HS-5 (cell line): ENCODE measurements around the gene APBA2.
"Not testable (repeated sequence)": the region's sequence is repeated elsewhere in the genome, so short reads cannot be mapped to it uniquely, and the experiment has no call there.

Experiments used
- DNase-seq: peaks from one replicate; pipeline ENCODE4 v3.0.0-alpha.2; 2012; ENCODE audit warnings: low read depth

Gene APBA2

GRCh38 chr15:29035336-29036285, 149.8 kb downstream of the APBA2 start:
- DNase-seq: no peak

- no peak for DNase-seq
These were observed 152.4 kb downstream of the APBA2 start for GRCh38 chr15:29037997-29038705.

GRCh38 chr15:29039466-29040369, 153.9 kb downstream of the APBA2 start:
- no peak for DNase-seq

- DNase-seq: no peak
These were observed 154.6 kb downstream of the APBA2 start for GRCh38 chr15:29040370-29040751.

- no peak for DNase-seq
These were observed 158.1 kb downstream of the APBA2 start for GRCh38 chr15:29043736-29044502.

GRCh38 chr15:29044503-29044901, 158.7 kb downstream of the APBA2 start:
- no peak for DNase-seq

GRCh38 chr15:29045161-29045560, 159.4 kb downstream of the APBA2 start:
- not testable (repeated sequence) for DNase-seq

- no peak for DNase-seq
These were observed 159.9 kb downstream of the APBA2 start for GRCh38 chr15:29045717-29046116.

- DNase-seq: no peak
These were observed 160.6 kb downstream of the APBA2 start for GRCh38 chr15:29046281-29046810.

GRCh38 chr15:29046977-29047376, 161.2 kb downstream of the APBA2 start:
- no peak for DNase-seq

- DNase-seq: no peak
These were observed 162.2 kb downstream of the APBA2 start for GRCh38 chr15:29048011-29048410.

GRCh38 chr15:29050870-29051269, 165.1 kb downstream of the APBA2 start:
- DNase-seq: no peak

- DNase-seq: no peak
These were observed 165.6 kb downstream of the APBA2 start for GRCh38 chr15:29051422-29051821.

GRCh38 chr15:29053006-29053405, 167.2 kb downstream of the APBA2 start:
- DNase-seq: no peak

- DNase-seq: no peak
These were observed 167.9 kb downstream of the APBA2 start for GRCh38 chr15:29053661-29054131.

GRCh38 chr15:29054171-29055045, 168.6 kb downstream of the APBA2 start:
- no peak for DNase-seq

- DNase-seq: no peak
These were observed 170.1 kb downstream of the APBA2 start for GRCh38 chr15:29055876-29056275.

GRCh38 chr15:29056839-29057450, 171.2 kb downstream of the APBA2 start:
- no peak for DNase-seq

GRCh38 chr15:29057856-29058255, 172.1 kb downstream of the APBA2 start:
- DNase-seq: no peak
